Coronary artery (tissue), 2 donors: Measurements from ENCODE around the gene ATCAY.
"Not testable (repeated sequence)": the region's sequence is repeated elsewhere in the genome, so short reads cannot be mapped to it uniquely, and the experiment has no call there.

Source experiments
- DNase-seq: peaks from one replicate; pipeline ENCODE4 v3.0.0-alpha.2; 2017; ENCODE audit warnings: low spot score
- H3K27ac ChIP-seq, 2 donors: fragments of 200-600 bp; sonication (generic); one replicate each; pipeline ENCODE4 v1.5.1; 2016 to 2019
- H3K4me3 ChIP-seq: fragments of 200-600 bp; sonication (generic); 2 replicates; pipeline ENCODE4 v1.5.1; 2016; ENCODE audit warnings: mild to moderate bottlenecking, moderate library complexity
- TF ChIP-seq, protein P1 (sequence below): fragments of 200-600 bp; sonication (generic); IDR thresholded peaks from one replicate; pipeline ENCODE4 v1.5.1; 2019; ENCODE audit warnings: antibody characterized with exemption

Gene ATCAY

GRCh38 chr19:3866910-3867638, 13.4 kb upstream of the ATCAY start:
- Histone ChIP-seq H3K4me3 (no peak overlapping the region), H3K27ac (no peak overlapping the region)
- TF ChIP-seq, protein P1, sequence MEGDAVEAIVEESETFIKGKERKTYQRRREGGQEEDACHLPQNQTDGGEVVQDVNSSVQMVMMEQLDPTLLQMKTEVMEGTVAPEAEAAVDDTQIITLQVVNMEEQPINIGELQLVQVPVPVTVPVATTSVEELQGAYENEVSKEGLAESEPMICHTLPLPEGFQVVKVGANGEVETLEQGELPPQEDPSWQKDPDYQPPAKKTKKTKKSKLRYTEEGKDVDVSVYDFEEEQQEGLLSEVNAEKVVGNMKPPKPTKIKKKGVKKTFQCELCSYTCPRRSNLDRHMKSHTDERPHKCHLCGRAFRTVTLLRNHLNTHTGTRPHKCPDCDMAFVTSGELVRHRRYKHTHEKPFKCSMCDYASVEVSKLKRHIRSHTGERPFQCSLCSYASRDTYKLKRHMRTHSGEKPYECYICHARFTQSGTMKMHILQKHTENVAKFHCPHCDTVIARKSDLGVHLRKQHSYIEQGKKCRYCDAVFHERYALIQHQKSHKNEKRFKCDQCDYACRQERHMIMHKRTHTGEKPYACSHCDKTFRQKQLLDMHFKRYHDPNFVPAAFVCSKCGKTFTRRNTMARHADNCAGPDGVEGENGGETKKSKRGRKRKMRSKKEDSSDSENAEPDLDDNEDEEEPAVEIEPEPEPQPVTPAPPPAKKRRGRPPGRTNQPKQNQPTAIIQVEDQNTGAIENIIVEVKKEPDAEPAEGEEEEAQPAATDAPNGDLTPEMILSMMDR = no peak
- no peak for DNase-seq

DNA sequence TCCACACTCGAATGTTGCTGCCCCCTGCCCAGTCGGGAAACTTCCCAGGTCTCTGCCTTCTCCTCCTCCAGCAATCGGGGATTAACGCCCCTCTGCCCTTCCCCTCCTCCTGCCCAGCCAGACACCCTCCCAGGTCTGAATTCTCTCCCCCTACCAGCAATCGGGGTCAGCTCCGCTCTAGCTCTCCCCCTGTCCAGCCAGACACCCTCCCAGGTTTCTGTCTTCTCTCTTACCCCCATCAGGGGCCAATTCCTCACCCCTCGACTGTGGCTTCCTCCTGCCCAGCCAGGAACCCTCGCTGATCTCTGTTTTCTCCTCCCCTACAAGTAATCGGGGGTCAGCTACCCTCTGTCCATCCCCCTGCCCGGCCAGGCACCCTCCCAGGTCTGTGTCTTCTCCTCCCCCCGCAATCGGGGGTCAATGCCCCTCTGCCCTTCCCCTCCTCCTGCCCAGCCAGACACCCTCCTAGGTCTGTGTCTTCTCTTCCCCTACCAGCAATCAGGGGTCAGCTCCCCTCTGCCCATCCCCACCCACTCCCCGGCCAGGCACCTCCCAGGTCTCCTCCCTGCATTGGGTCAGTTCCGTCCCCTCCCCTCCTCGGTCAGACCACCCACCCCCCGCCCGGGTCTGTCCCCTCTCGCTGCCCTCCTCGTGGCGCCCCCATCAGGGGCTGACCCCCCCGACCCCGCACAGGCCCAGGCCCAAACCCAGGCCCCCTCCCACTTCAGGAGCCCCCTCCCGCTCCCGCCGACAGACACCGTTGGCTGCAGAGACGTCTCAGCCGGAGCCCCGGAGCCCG, 12.3 kb upstream of the ATCAY start:
- peak overlapping the region; percentile 36 for H3K4me3 ChIP-seq
- TF ChIP-seq, protein P1 = no peak

DNA sequence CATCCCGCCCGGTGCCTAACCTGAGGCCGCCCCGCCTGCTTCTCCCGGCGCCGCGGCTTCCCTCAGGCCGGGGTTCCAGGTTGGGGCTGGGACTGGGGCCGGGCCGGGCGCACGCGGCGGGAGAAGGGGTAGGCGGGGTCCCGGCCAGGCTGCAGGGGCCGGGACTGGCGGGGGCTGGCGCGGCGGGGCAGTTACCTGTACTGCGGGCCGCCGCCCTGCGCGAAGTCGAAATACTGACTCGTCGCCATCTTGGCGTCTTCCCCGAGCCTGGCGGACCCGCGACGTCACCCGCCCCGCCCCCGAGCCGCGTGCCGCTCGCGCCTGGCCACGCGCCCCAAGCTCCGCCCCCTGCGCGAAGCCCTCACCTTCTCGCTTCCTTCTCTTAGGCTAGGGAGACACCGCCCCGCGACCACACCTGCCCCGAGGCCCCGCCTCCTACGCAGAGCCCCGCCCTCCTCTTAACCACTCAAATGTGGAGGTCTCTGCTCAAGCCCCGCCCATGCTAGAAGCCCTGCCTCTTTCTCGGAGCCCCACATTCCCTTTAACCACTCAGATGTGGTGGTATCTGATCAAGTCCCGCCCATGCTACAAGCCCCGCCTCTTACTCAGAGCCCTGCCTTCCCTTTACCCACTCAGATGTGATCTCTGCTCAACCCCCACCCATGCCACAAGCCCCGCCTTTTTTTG, 11.6 kb upstream of the ATCAY start, which contains the start of gene ZFR2:
ZFR2 (minus strand) TSS at position 269 of the 687 bp plus-strand sequence; CDS start at position 248, 21 bp downstream.
- TF ChIP-seq, protein P1 = no peak
- H3K4me3 ChIP-seq = peak within 1 kb of the TSS; percentile 36
- H3K27ac ChIP-seq = no peak within 1 kb of the TSS
- DNase-seq = no peak

More for the DNA sequence above, 12.3 kb upstream of the ATCAY start:
- no peak overlapping the region for H3K27ac ChIP-seq
- no peak for DNase-seq

DNA sequence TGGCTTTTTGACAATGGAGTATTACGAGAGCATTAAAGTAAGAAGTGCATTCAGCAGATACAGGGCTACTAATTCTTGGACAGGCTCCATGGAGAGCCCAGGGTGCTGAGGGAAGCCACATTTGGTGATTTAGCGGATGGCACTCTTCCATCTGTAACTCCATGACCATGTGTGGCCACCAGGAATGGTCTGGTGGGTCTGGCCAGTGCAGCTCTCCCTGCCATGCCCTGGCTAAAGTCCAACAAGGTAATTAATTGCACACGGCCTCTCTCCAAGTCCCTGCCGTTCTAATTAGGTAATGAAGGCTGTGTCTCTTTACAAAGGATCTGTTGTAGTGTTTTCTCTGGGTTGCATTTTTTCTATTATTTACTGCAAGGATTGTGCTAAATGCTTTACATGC, 7.3 kb upstream of the ATCAY start:
- TF ChIP-seq, protein P1 = no peak
- H3K27ac ChIP-seq = no peak overlapping the region
- H3K4me3 ChIP-seq = no peak overlapping the region
- no peak for DNase-seq

GRCh38 chr19:3874695-3875094, 5.8 kb upstream of the ATCAY start:
- not testable (repeated sequence) for H3K4me3 ChIP-seq, H3K27ac ChIP-seq, DNase-seq

DNA sequence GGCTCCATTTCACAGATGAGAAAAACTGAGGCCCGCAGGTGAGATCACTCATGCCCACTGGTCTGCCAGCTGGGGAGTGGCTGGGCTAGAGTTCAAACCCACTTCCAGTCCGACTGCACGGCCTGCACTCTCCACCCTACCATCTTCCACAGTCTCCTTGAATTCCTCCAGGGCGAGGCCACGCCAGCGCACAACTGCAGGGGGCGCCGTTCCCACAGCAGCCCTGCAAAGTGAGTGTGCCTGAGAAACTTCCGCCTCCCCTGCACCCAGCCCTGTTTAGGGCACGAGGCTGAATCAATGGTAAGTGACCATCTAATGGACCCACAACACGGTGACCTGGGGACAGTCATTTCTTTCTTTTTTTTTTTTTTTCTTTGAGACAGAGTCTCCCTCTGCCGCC, 829 bp upstream of the ATCAY start:
- no peak for DNase-seq
- no peak overlapping the region for H3K4me3 ChIP-seq
- no peak overlapping the region for H3K27ac ChIP-seq
- TF ChIP-seq, protein P1 = no peak
